Stimulated activated CD4-positive, alpha-beta T cell treated with anti-CD3 and anti-CD28 coated beads, TNF-alpha, amount 100 ng/mL, for 1 hour (primary cell): Measurements from ENCODE around the gene RAD51D.
"Not testable (repeated sequence)": the region's sequence is repeated elsewhere in the genome, so short reads cannot be mapped to it uniquely, and the experiment has no call there.

ENCODE experiments used
- DNase-seq, 3 donors: peaks; one replicate each; pipeline ENCODE4 v3.0.0-alpha.2; 2020; ENCODE audit warnings: low read depth in 3 of 3, low spot score in 1 of 3

The RAD51D gene

DNA sequence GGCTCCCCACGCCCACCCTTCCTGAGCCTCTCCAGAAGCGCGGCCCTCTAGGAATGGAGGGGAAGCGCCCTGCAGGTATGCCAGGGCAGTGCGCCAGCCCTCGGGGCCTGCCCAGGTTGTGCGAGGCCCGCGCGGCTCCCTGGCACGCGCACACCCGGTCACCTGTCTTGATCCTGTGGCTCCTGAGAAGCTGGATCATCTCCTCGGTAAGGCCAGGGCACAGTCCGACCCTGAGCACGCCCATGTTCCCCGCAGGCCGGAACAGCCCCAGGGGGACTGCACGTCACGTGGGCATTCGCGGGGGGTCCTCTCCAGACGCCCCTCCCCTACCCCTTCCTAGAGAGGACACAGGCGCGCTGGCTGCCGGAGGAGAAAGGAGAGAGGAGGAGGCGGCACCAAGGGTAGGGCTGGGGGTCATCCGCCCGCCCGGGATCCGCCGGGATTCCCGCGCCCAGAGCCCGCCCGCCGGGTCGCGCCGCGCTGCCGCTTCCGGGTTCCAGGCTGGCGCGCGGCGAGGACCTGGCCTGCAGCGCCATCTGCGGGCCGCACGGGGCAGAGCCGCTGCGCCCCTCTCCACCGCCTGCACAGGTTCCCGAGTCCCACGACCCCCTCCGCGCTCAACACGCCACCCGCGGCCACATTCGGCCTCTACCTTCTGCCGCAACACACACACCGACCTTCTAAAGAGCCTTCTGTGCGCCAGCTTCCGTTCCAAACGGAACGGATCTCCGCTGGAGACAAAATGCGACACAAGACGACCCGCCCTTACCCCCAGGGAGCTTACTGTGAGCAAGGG is at the start of gene RAD51D:
Gene RAD51D (minus strand): TSS at position 491 of the 796 bp plus-strand sequence. CDS start 247 bp downstream, at position 244.
- peak in 2 of 3 donors; percentile 67 to 75 for DNase-seq

- no peak for DNase-seq
Observed at GRCh38 chr17:35167666-35168065, 48.0 kb upstream of the RAD51D start.

DNA sequence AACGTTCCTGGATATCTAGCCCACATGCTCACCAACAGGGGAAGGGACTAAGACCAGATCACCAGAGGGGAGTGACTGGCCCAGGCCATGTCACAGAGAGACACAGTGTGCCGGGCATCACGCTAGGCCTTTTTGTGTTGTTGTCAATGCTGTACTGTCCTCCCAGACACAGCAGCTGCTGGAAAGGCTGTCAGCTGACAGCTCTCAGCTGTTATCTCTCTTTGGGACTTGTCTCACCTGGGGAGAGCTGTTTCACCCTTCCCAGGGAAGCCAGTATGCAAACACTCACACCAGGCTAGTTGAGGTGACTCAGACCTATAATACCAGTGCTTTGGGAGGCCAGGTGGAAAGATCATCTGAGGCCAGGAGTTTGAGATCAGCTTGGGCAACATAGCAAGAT is 47.4 kb upstream of the RAD51D start:
- DNase-seq: no peak

- no peak for DNase-seq
Observed at GRCh38 chr17:35166526-35166925, 46.9 kb upstream of the RAD51D start.

- DNase-seq: no peak
Observed at GRCh38 chr17:35164716-35165115, 45.1 kb upstream of the RAD51D start.

- no peak for DNase-seq
Observed at GRCh38 chr17:35163886-35164285, 44.2 kb upstream of the RAD51D start.

DNA sequence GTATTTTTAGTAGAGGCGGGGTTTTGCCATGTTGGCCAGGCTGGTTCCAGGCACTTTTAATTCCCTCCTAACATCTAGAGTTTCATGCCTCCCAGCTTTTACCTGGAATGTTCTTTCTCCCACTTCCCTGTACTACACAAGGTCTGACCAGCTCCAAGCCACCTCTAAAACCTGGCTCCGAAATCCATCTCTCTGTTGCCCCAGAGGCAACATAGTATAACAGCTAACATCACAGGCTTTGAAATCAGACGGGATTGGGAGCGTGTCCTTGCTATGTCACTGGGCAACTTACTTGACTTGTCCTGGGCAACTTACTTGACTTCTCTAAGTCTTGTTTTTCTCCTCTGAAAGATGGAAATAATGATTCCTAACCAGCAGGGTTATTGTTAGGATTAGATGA is 43.1 kb upstream of the RAD51D start:
- no peak for DNase-seq

DNA sequence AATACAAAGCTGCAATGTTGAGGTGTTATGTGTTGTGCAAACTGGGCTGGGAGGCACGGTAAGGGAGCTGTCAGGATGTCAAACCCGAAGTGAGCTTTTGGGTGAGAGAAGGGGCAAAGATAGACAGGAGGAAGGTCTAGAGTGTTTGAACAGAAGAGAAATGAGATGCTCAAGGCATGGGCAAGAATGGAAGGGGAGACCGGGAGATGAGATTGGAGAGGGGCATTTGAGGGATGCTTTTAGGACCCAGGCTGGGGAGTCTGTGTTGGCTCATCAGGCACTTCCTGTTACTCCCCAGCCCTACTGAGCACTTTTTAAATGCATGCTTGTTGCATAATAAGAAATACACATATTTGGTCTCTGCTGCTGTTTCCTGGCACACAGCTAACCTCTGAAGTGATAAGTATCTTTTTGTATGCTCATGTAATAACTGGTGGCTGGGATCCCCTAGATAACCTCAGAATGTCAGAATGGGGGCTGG is 41.7 kb upstream of the RAD51D start:
- no peak for DNase-seq

- DNase-seq: no peak
Observed at GRCh38 chr17:35160354-35161201, 40.9 kb upstream of the RAD51D start.

GRCh38 chr17:35159940-35160339 is 40.3 kb upstream of the RAD51D start:
- no peak for DNase-seq

- no peak for DNase-seq
Observed at GRCh38 chr17:35155246-35155645, 35.6 kb upstream of the RAD51D start.

GRCh38 chr17:35154196-35155165 is 34.8 kb upstream of the RAD51D start:
- no peak for DNase-seq

- DNase-seq: no peak
Observed at GRCh38 chr17:35152421-35153140, 32.9 kb upstream of the RAD51D start.

- DNase-seq: not testable (repeated sequence)
Observed at GRCh38 chr17:35151080-35151479, 31.4 kb upstream of the RAD51D start.

DNA sequence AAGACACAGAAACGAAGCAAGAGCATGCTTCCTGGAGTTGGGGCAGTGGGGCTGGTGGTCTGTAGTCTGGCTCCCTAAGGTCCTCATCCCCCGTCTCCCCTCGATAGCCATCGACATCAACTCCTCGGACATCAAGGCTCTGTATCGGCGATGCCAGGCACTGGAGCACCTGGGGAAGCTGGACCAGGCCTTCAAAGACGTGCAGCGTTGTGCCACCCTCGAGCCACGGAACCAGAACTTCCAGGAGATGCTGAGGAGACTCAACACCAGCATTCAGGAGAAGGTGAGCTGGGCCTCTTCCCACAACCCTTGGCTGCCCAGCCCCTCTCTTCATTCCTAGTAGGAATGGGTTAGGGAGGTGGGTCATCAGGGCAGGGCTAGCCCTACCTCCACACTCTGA is 30.3 kb upstream of the RAD51D start:
- DNase-seq: no peak

DNA sequence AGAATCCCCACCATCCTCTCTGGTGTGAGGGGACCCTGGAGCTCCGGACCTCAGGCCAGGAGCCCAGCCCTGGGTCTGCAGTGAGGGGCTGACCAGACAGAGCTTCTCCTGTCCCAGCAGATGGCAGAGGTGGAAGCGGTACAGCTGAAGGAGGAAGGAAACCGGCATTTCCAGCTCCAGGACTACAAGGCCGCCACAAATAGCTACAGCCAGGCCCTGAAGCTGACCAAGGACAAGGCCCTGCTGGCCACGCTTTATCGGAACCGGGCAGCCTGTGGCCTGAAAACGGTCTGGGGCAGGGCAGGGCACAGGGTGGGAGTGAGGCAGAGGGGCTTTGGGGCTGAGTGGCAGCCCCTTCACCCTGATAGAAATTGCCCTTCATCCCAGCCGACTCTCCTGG is 28.5 kb upstream of the RAD51D start:
- no peak for DNase-seq

GRCh38 chr17:35147375-35147905 is 27.8 kb upstream of the RAD51D start, which contains the start of gene UNC45B:
UNC45B (plus strand) TSS chr17:35147817; CDS start chr17:35148264, 447 bp downstream.
- no peak for DNase-seq

- no peak for DNase-seq
Observed at GRCh38 chr17:35146214-35146833, 26.7 kb upstream of the RAD51D start.

DNA sequence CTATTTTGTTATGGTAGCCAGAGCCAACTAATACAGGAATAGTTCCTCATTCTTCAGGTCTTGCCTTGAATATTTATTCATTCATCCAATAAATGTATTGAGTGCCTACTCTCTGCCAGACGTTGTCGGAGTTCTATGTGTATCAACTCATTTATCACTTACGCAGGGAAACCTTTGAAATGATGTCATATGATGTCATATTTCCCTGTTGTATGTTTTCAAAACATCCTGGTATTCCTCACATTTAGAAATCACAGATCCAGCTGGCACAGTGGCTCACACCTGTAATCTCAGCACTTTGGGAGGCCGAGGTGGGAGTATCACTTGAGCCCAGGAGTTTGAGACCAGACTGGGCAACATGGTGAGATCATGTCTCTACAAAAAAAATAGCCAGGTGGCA is 25.2 kb upstream of the RAD51D start:
- no peak for DNase-seq

GRCh38 chr17:35142467-35142796 is 22.8 kb upstream of the RAD51D start:
- DNase-seq: no peak
